GM18909 (cell line): Measurements from ENCODE around the gene CNGB1.
"Not testable (repeated sequence)": the region's sequence is repeated elsewhere in the genome, so short reads cannot be mapped to it uniquely, and the experiment has no call there.

Experiments
- ATAC-seq: cut with Tn5 transposase; IDR thresholded peaks from one replicate; pipeline ENCODE4 v1.9.1; 2021; ENCODE audit warnings: mild to moderate bottlenecking; ENCODE audit not compliant: unreplicated experiment, poor library complexity

Gene CNGB1

GRCh38 chr16:57893559-57894389, 77.2 kb downstream of the CNGB1 start:
- no peak for ATAC-seq

DNA sequence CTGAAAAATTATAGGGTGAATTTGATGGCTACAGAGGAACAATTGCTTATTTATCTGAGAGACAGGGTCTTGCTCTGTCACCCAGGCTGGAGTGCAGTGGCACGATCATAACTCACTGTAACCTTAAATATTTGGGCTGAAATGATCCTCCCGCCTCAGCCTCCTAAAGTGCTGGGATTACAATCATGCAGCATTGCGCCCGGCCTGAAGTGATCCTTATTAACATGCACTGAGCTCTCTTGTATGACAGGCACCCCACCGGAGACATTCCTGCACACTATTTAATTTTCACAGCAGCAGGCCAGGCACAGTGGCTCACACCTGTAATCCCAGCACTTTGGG, 77.7 kb downstream of the CNGB1 start:
- no peak for ATAC-seq

- ATAC-seq: no peak
Observed at GRCh38 chr16:57892447-57893096, 78.4 kb downstream of the CNGB1 start.

DNA sequence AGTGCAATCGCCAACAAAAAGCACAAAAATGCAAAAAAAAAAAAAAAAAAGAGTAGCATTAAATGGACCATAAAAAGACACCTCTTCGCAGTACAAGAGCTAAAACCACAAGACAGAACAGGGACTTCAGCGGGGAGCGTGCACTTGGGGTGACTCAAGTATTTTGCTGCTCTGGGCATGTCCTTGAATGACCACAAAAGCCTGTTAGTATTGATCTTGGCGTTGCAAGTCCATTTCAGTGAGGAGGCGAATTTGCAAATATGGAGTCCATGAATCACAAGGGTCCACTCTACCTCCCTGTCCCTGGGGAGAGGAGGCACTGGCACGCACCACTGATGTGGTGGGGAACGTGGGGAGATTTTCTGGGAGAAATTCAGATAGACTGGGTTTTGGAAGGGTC, 78.9 kb downstream of the CNGB1 start:
- ATAC-seq: no peak

- ATAC-seq: no peak
Observed at GRCh38 chr16:57890752-57891111, 80.2 kb downstream of the CNGB1 start.

- no peak for ATAC-seq
Observed at GRCh38 chr16:57889960-57890751, 80.8 kb downstream of the CNGB1 start.

DNA sequence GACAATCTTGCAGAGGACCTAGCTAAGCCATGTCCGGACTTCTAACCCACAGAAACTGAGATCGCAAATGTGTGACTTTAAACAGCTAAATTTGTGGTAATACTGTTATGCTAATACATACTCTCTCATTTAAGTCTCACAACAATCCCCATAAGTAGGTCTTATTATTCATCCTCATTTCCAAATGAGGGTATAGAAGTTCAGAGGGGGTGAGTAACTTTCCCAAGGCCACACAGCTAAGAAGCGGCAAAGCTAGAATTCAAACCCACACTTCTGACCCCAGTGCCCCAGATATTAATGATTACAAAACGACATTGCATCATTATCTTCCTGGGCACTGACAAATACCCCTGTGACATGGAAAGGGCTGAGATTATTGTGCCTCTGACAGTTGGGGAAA, 81.4 kb downstream of the CNGB1 start:
- ATAC-seq: no peak

- ATAC-seq: no peak
Observed at GRCh38 chr16:57889111-57889510, 81.8 kb downstream of the CNGB1 start.

DNA sequence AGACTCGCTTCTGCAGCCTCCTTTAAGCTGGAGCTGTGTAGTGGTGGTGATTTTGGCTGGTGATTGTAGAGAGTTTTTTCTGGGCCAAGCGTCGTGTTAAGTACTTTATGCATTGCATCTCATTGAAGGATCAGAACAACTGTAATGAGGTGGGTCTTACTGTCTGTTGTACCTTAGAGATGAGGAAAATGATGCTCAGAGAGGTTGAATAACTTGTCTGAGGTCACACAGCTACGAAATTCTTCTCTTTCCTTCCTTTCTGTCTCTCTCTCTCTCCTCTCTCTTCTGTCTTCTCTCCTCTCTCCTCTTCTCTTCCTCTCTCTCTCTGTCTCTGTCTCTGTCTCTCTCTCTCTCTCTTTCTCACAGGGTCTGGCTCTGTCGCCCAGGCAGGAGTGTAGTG, 82.8 kb downstream of the CNGB1 start:
- no peak for ATAC-seq

DNA sequence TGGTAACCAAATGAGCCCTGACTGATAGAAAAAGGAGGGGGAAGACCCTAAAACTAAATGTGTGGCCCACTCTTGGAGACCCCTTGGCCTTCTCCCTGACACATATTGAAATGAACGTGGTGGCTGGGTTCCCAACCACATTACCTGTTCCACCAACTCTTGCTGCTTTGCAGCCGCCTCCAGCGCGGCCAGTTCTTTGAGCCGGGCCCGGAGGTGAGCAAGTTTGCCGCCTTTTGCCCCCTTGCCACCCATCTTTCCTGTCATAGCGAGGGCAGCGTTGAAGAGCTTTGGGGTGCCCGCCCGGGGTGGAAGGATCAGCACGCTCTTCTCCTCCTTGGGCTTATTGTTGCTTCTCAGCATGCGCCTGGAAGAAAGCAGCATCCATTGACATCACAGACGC, 83.2 kb downstream of the CNGB1 start:
- no peak for ATAC-seq

DNA sequence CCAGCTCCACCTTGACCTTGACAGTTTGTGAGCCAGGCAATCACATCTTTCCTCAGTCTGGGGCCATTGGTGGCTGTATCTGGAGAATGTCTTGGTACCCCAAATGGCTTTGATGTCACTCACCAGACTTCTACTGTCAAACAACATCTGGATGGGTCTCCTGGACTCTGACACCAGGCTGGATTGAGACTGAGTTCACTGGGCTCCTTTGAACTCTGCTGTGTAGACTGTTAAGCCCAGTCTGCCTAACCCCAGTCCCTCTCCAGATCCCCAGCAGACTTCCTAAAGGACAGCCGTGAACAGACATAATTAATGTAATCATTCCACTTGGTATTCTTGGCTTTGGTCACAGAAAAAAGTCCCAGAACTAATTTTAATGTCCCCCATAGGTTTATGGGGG, 84.5 kb downstream of the CNGB1 start:
- no peak for ATAC-seq

GRCh38 chr16:57884655-57885133, 86.2 kb downstream of the CNGB1 start:
- ATAC-seq: no peak

- ATAC-seq: no peak
Observed at GRCh38 chr16:57883953-57884654, 86.8 kb downstream of the CNGB1 start.

GRCh38 chr16:57883480-57883879, 87.4 kb downstream of the CNGB1 start:
- no peak for ATAC-seq

DNA sequence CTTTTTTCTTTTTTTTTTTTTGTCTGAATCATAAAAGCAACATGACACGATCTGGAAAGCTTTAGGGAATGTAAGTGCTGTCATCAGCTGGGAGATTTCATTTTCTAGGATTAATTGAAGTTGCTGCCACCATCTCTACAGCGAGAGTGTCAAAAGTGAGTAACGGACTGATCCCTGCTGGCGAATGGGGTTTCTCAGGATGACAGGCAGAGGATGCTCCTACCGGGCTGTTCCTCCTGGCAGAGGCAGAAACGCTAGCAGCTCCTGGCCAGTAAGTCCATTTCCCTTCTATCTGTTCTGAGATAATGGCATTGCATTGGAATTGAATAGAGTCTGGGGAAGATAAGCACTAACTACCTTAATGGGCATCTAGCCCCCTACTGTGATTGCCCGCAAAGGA, 88.1 kb downstream of the CNGB1 start:
- no peak for ATAC-seq

DNA sequence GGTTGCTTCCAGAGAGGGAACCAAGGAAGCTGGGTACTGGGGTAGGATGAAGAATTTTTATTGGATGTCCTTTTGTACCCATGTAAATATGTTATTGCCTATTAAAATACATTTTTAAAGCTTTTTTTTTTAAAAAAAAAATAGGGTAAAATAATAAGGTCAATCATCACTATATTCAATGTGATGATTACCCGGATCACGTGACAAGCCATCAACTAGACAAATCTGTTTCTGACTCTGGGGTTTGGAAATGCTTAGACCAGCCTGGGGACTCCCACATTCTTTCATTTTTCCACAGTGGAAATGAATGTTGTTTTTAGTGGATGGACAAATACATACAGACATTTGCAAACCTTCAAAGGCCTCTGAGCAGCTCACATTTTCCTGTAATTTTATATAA, 88.7 kb downstream of the CNGB1 start:
- ATAC-seq: no peak

DNA sequence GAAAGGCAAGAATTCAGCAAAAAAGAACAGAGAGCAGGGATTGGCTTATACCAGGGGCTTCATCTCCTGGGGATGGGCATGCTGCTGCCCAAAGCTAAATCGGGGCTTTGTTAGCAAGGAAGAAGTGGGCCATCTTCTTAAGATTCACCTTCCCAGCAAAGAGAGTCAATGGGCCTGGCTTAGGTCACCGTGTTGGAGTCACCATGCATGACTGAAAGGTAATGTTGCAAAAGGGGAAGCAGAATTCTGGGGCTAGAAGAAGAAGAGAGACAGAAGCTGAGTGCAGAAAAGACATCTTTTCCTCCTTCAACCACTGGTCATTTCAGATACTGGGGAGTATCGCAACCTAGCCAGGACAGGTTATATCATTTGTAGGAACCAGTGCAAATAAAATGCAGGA, 92.3 kb downstream of the CNGB1 start:
- ATAC-seq: no peak

GRCh38 chr16:57876210-57876609, 94.7 kb downstream of the CNGB1 start:
- no peak for ATAC-seq

DNA sequence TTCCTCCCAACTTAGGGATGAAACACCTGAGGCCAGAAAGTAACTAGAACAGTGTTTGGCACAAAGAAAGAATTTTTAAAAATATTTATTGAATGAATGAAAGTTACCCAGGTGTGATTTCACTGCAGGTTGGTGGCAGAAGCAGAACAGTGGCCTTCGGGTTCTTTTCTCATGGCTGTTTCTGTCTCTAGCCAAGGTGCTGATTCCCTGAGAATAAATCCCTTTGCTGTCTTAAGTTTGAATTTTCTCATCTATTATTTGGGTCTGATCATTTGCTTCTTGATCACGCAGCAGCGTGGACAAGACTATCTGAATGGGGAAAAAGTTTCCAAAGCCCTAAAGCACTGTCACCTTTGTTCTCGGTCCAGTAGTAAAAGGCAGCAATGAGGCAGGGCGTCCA, 95.6 kb downstream of the CNGB1 start:
- no peak for ATAC-seq

DNA sequence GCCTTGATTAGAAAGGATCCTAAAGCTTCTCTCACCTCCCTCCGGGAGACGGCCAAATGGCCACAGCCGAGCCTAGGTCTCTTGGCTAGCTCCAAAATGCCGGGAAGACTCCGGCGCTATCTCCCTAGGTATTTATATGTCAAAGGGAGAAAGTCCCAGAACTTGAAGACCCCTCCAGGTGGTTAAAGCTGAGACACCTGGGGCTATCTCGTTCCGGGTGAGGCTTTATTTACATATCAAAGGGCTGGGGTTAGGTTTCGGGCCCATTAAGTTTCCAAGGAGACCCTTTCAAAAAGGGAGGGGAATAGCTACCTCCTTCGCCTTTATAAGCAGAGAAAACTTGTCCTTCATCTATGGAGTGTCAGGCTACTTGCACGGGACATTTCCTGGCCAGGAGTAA, 97.7 kb downstream of the CNGB1 start:
- ATAC-seq: no peak

DNA sequence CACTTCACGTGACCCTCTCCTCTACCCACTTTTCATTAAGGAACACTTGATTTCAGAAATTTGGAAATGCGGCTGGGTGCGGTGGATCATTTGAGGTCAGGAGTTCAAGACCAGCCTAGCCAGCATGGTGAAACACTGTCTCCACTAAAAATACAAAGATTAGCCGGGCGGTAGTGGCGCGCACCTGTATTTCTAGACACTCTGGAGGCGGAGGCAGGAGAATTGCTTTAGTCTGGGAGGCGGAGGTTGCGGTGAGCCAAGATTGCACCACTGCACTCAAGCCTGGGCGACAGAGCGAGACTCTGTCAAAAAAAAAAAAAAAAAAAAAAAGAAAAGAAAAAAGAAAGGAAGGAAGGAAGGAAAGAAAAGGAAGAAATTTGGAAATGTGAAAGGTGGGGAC, 98.2 kb downstream of the CNGB1 start:
- ATAC-seq: not testable (repeated sequence)
